SK-N-SH (cell line): ENCODE results near the gene STC2.

Experiments
- CTCF ChIP-seq: fragments of 200-600 bp; sonication (generic); IDR thresholded peaks from 2 replicates; pipeline ENCODE4 v1.6.1; 2017; ENCODE audit warnings: antibody characterized with exemption, mild to moderate bottlenecking, moderate library complexity
- ELF1 ChIP-seq: IDR thresholded peaks from 2 replicates; pipeline ENCODE4 v1.4.0; 2012
- EP300 ChIP-seq, 2 experiments: IDR thresholded peaks; 2 replicates each; pipeline versions ENCODE4 v1.4.0 to v1.6.1; 2012; ENCODE audit warnings: borderline replicate concordance in 1 of 2, low read depth in 1 of 2, low read length in 1 of 2
- EZH2phosphoT487 ChIP-seq: fragments of 200-600 bp; sonication (generic); IDR thresholded peaks from 2 replicates; pipeline ENCODE4 v1.6.1; 2017; ENCODE audit warnings: low read depth, mixed run types, mild to moderate bottlenecking, antibody characterized with exemption, moderate library complexity, borderline replicate concordance
- FOXM1 ChIP-seq: IDR thresholded peaks from 2 replicates; pipeline ENCODE4 v1.4.0; 2012; ENCODE audit warnings: low read depth, mild to moderate bottlenecking
- GABPA ChIP-seq: IDR thresholded peaks from 2 replicates; pipeline ENCODE4 v1.4.0; 2012; ENCODE audit warnings: low read depth, mild to moderate bottlenecking
- NFIC ChIP-seq: IDR thresholded peaks from 2 replicates; pipeline ENCODE4 v1.4.0; 2012; ENCODE audit warnings: borderline replicate concordance
- RAD21 ChIP-seq: IDR thresholded peaks from 2 replicates; pipeline ENCODE4 v1.6.1; 2012; ENCODE audit warnings: mild to moderate bottlenecking, low read length
- TAF1 ChIP-seq: IDR thresholded peaks from 2 replicates; pipeline ENCODE4 v1.6.1; 2012; ENCODE audit warnings: low read depth, mild to moderate bottlenecking, low read length, moderate library complexity, borderline replicate concordance

GRCh38 chr5:173308226-173308625 lies 20.0 kb downstream of the STC2 start:
- TF ChIP-seq CTCF: no peak
- TF ChIP-seq NFIC: no peak
- no peak for TF ChIP-seq RAD21
- no peak for TF ChIP-seq EP300 (IDR thresholded peaks at IDR 0.05; ENCODE audit: borderline replicate concordance in 1 of 2, low read depth in 1 of 2, low read length in 1 of 2)
- no peak for TF ChIP-seq ELF1
- no peak for TF ChIP-seq TAF1
- no peak for TF ChIP-seq EZH2phosphoT487
- no peak for TF ChIP-seq GABPA
- TF ChIP-seq FOXM1: no peak
